Activated CD4-positive, alpha-beta T cell treated with anti-CD3 and anti-CD28 coated beads, Interleukin-2, amount 50 U/mL, for 4 hours (primary cell): ENCODE results near the gene UNC50.
"Not testable (repeated sequence)": the region's sequence is repeated elsewhere in the genome, so short reads cannot be mapped to it uniquely, and the experiment has no call there.

Source experiments
- DNase-seq, 2 experiments: peaks; one replicate each; pipeline ENCODE4 v3.0.0-alpha.2; 2020

UNC50 gene

DNA sequence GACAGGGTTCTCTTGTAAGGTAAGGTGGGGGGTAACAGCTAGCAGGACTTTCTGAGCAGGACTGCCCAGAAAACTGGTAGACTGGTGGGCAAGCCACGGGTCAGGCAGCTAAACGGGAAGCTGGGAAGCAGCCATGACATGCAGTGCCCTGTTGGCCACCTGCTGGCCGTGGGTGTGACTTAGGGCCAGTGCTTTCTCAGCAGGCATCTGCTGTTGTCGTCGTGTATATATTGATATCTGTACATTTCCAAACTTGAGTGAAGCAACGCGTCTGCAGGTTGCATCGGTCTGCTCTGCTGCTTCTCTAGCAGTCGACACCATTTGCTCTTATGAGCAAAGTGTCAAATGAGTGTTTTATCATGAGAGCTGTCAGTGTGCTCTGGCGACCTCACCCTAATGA lies 31.1 kb upstream of the UNC50 start:
- no peak for DNase-seq

- DNase-seq = no peak
These were observed 30.2 kb upstream of the UNC50 start for GRCh38 chr2:98578231-98578630.

GRCh38 chr2:98579926-98580325 lies 28.5 kb upstream of the UNC50 start:
- no peak for DNase-seq

DNA sequence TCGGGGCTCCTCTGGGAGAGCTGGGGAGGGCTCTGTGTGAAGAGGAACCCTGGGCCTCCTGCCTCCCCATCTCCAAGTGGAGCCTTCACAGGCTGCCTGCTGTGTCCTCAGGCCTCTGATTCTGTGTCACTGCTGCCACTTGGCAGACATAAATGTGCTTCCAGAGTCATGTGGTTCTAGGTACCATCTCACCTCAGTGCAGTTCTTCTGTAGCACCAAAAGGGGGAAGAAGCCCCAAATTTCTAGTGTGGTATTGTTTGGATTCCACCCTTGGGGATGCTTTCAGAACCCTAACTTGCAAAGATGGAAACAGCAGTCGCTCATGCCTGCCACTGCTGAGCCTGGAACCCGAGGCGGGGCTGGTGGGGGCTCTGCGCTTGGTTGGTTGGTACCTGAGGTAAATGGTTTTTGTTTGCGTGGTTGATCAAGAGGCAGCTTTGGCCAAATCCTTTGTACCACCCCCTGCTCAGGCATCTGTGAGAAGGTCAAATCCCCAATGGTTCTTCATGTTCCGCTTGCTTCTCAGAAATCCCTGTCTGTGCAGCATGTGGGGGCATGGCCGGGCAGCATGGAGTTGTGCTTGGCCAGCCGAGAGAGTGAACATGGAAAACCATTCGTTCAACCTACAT lies 27.6 kb upstream of the UNC50 start:
- no peak for DNase-seq

- DNase-seq = no peak
These were observed 25.9 kb upstream of the UNC50 start for GRCh38 chr2:98582523-98582922.

GRCh38 chr2:98583276-98583675 lies 25.1 kb upstream of the UNC50 start:
- no peak for DNase-seq

- no peak for DNase-seq
These were observed 24.4 kb upstream of the UNC50 start for GRCh38 chr2:98583816-98584618.

DNA sequence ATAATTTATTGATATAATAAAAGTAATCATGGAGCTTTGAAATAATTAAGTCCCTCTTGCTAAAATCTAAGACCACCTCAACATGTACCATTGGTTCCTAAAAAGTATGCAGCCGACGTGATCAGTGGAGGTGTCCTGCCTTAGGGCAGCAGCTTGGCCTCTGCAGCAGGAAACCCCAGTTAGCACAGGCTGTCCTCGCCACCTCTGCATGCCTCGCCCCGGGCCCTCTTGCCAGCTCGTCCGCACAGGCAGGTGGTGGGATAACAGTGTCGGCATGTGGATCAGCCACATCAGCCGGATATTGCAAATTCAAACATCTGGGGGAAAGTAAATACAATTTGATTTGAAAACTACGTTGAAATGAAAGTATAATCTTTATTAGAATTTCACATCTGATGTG lies 23.0 kb upstream of the UNC50 start:
- DNase-seq = no peak

GRCh38 chr2:98586551-98587140 lies 21.7 kb upstream of the UNC50 start:
- no peak for DNase-seq

DNA sequence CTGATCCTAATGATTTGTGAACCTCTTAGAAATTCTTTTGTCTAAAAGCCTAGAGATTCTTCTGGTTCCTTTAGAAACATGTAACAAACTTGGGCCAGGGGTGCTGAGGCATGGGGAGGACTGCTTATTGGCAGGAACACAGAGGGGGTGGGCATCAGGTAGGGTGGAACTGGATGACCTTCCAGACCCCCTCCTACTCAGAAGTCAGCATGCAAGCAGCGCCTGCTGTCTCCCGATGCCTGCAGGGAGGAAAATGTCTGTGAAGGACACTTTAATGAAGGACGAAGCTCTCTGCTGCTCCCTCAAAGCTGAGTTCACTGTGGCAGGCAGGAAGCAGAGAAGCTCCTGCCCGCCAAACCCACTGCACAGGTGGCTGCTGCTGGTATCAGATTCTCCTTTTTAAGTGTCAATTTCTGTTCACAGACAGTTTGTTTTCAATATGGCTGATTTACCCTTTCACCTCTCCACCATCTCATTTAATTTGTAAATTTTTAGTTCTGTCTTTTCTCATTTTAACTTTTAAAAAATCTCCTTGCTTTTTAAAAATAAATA lies 19.4 kb upstream of the UNC50 start:
- DNase-seq = no peak

- DNase-seq = no peak
These were observed 18.9 kb upstream of the UNC50 start for GRCh38 chr2:98589489-98589888.

DNA sequence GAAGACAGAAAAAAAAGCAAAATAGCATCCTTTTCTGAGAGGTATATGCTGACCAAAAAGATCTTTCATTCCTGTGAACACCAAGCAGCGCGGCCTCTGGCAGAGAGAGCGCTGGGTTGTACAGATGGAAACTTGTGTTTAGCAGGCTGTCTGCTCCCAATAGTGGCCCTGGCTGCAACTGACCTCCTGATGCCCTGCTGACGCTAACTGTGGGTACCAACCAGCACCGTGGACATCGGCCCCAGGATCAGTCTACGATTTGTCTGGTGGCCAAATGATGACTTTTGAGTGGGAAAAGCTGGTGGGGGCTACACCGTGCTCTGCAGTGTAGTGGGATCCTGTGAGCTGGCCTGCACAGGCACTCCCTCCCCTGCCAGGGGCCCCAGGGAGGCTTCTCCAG lies 15.8 kb upstream of the UNC50 start:
- no peak for DNase-seq

- not testable (repeated sequence) for DNase-seq
These were observed 13.7 kb upstream of the UNC50 start for GRCh38 chr2:98594665-98595064.

DNA sequence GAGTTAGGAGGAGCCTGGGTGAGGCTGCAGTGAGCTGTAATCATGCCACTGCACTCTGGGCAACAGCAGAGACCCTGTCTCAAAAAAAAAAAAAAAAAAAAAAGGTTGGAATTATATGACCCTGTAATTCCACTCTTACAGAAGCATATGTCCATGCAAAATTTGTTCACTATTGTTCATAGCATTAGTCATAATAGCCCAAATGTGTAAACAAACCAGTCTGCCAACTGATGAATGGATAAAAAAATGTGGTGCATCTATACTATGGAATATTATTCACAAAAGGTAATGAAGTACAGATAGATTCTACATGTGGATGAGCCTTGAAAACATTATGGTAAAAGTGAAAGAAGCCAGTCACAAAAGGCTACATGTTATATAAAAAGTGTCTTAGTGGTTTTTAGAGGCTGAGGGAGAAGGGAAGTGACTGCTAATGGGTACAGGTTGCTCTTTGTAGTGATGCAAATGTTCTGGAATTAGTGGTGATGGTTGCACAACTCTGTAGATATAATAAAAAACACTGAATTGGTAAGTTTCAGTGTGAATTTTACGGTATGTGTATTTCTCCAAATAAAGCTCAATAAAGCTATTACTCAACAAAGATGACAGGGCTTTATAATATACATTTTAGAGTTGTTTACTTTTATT lies 9.5 kb upstream of the UNC50 start:
- no peak for DNase-seq

DNA sequence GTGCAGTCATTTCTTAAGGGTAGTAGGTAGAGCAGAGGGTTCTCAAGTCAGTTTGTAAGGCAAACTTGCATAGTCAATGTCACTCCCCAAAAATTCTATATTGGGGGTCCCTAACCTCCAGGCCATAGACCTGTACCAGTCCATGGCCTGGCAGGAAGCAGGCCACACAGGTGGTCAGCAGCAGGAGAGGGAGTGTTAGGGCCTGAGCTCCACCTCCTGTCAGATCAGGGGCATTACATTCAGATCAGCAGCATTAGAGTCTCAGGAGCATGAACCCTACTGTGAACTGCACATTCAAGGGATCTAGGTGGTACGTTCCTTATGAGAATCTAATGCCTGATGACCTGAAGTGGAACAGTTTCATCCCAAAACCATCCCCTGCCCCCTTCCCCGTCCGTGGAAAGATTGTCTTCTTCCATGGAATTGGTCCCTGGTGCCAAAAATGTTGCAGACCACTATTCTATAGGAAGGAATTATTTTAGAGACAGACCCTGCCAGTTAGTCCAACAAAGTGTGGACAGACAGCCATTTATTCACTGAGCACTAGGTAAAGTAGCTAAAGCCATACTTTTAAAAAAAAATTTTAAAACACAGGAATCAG lies 6.8 kb upstream of the UNC50 start:
- DNase-seq = no peak

GRCh38 chr2:98604547-98604946 lies 3.8 kb upstream of the UNC50 start:
- no peak for DNase-seq

DNA sequence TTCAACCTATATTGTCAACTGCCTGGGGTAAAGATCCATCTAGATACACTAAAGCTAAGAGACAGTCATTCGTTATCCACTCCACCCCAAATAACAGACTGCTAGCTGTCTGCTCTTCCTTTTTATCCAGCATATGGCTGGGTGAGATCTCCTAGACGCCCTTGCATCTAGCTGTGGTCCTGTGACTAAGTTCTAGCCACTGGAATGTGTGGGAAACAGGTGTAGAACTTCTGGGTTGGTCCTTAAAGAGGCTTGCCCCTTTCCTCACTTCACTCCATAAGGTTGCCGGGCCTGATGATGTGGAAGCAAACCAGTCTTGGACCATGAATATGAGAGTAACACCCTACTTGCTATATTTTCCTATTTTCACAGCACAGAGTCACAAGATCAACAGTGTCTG lies 3.3 kb upstream of the UNC50 start:
- DNase-seq = no peak

GRCh38 chr2:98606431-98606830 lies 2.0 kb upstream of the UNC50 start:
- no peak for DNase-seq

DNA sequence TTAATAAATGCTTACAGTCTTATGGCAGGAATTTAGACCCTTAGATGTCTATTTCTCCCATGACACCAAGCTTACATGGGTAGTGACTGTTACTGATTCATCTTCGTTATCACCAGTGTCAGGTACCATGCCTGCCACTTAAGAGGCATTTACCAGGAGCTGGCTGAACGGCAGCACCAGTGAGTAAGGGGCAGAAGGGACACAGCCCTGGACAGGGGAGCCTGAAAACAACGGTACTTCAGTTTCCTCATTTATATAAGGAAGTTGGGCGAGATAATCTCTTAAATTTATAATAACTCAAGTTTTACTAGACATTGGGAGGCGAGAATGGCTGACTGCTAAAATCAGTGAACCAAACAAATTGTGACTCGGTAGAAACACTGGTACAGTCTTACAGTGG lies 1.3 kb upstream of the UNC50 start:
- no peak for DNase-seq

DNA sequence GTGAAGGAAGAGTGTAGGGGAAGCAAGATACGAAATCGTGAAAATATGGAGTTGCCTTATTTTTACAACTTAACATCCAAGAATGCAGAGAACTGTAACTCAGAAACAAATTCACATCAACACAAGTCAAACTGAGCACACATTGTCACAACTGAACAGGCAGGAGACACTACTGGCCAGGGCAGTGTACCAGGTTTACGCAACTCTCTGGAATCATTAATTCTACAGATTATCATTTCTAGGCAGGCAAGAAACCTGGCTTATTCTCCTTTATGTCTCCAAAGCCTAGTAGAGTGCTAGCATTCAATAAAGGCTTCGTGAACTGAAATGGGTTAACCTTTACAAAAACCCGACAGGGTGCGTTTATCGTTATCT lies 661 bp upstream of the UNC50 start:
- no peak for DNase-seq

- no peak for DNase-seq
These were observed 694 bp downstream of the UNC50 start for GRCh38 chr2:98608962-98609604.

DNA sequence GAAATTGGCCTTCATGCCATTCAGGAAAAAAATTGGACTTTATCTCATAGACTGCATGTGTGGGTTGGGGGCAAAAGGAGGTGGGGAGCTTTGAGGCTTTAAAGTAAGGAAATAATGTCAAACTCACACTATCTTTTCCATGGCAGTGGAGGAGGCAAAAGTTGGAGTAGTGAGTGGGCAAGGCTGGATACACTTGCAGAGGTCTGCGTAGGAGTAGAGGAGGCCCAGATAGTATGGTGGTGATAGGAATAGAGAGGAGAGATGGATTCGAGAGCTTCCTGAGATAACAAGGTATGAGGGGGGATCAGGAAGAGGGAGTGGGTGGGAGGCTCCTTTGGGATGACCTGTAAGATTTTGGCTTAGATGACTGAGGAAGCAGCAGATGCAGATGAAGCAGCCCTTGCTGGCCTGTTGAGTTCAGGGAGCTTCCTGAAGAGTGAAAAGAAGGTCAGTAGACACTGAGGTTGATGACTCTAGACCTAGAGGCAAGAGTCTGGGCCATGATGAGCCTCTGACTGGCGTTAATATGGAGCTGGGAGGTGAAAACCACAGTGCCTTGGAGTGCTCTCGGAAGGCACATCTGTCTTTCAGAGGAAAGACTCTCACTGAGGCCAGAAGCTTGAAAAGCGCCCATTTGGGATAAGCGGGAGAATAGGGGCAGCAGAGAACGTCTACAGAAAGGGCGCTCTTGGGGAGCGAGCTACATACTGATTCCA lies 5.8 kb downstream of the UNC50 start:
- no peak for DNase-seq
